ENCODE results near the gene RUFY4. TPM values are rescaled to one million over a fixed set of nuclear protein-coding genes. Genes with fewer than 3 reads are reported as not detected.

The RUFY4 gene
- total and polyA plus RNA-seq, 2 donors (not counting 3 experiments of a cell fraction or from before 2014, with no cell fraction given): not detected

- ChIA-PET CTCF (interaction anchor here (1.1 to 2.0 kb wide), 3 partner anchors 9 to 136 kb away, joined by 3 to 7 read pairs (median 3); partner anchors contain the start of gene RUFY4), POLR2A (no interaction called here)
- FAIRE-seq: no peak
- H3K27ac ChIP-seq (ENCODE audit: insufficient read depth, low read depth, low read length): no peak overlapping the region
- DNase-seq (ENCODE audit: low read depth, low spot score): no peak
- no peak overlapping the region for H3K4me2 ChIP-seq (ENCODE audit: insufficient read depth, low read length)
- H3K79me2 ChIP-seq (ENCODE audit: control insufficient read depth, insufficient read depth, low read length): no peaks in the 10 kb centered on the region
- no TSS peak for BruUV-seq (replicated peaks)
- intact Hi-C loops (cut with micrococcal nuclease) (no loop called here), dilution Hi-C loops (cut with MboI; ENCODE audit: extremely low pct_ligation_motif_present, low sequenced_read_pairs) (no loop called here)
- H3K9me3 ChIP-seq (replicated peaks; ENCODE audit: control insufficient read depth, insufficient read depth, low read length): no peaks in the 10 kb centered on the region
- H3K9ac ChIP-seq (replicated peaks; ENCODE audit: extremely low read depth, insufficient read depth, low read length): no peak overlapping the region
- TF ChIP-seq FOS (IDR thresholded peaks at IDR 0.05; ENCODE audit: borderline replicate concordance, insufficient read depth, low read length) (no peak), EZH2 (IDR thresholded peaks at IDR 0.05; ENCODE audit: borderline replicate concordance, low read depth, low read length, severe bottlenecking) (no peak), CTCF (IDR thresholded peaks at IDR 0.05; ENCODE audit: extremely low read depth in 1 of 2, insufficient read depth in 1 of 2, low read depth in 1 of 2, low read length in 2 of 2) (no peak), JUN (IDR thresholded peaks at IDR 0.05; ENCODE audit: borderline replicate concordance, insufficient read depth, insufficient read length, low read depth) (no peak)
- no peaks in the 10 kb centered on the region for H3K4me1 ChIP-seq (ENCODE audit: control insufficient read depth, extremely low read depth, insufficient read depth, low read length)
- no peaks in the 10 kb centered on the region for H3K9me1 ChIP-seq (replicated peaks; ENCODE audit: control insufficient read depth, extremely low read depth, insufficient read depth, low read length)
- no peaks in the 10 kb centered on the region for H3K36me3 ChIP-seq (ENCODE audit: control insufficient read depth in 2 of 2, extremely low read depth in 1 of 2, insufficient read depth in 2 of 2, low read length in 2 of 2)
- H2AFZ ChIP-seq (ENCODE audit: low read depth, low read length): no peak overlapping the region
- peaks cover 0 to 4% of the 10 kb centered on the region in 2 experiments for H3K27me3 ChIP-seq (ENCODE audit: control insufficient read depth in 2 of 2, insufficient read depth in 2 of 2, low read length in 2 of 2)
- H4K20me1 ChIP-seq (replicated peaks; ENCODE audit: control insufficient read depth, extremely low read depth, insufficient read depth, low read length): no peaks in the 10 kb centered on the region
- H3K4me3 ChIP-seq (replicated peaks in 1 of 3; ENCODE audit: insufficient read depth in 1 of 3, low read depth in 1 of 3, low read length in 3 of 3): no peak overlapping the region
These were observed 14.3 kb downstream of the RUFY4 start for GRCh38 chr2:218083352-218083676.

GRCh38 chr2:218086478-218086877 lies 17.4 kb downstream of the RUFY4 start:
- no peaks in the 10 kb centered on the region for H3K36me3 ChIP-seq (ENCODE audit: control insufficient read depth in 2 of 2, extremely low read depth in 1 of 2, insufficient read depth in 2 of 2, low read length in 2 of 2)
- TF ChIP-seq FOS (IDR thresholded peaks at IDR 0.05; ENCODE audit: borderline replicate concordance, insufficient read depth, low read length) (no peak), MYC (IDR thresholded peaks at IDR 0.05; ENCODE audit: low read depth, low read length) (no peak), MAX (IDR thresholded peaks at IDR 0.05; ENCODE audit: insufficient read depth, insufficient read length) (no peak), POLR2A (IDR thresholded peaks at IDR 0.05; ENCODE audit: low read depth, low read length) (no peak), POLR2AphosphoS5 (IDR thresholded peaks at IDR 0.05; ENCODE audit: insufficient read depth, low read depth, low read length) (no peak), GATA2 (IDR thresholded peaks at IDR 0.05; ENCODE audit: insufficient read depth, insufficient read length, low read depth, low read length) (no peak), EZH2 (IDR thresholded peaks at IDR 0.05; ENCODE audit: borderline replicate concordance, low read depth, low read length, severe bottlenecking) (no peak), JUN (IDR thresholded peaks at IDR 0.05; ENCODE audit: borderline replicate concordance, insufficient read depth, insufficient read length, low read depth) (no peak), CTCF (IDR thresholded peaks at IDR 0.05; ENCODE audit: extremely low read depth in 1 of 2, insufficient read depth in 1 of 2, low read depth in 1 of 2, low read length in 2 of 2) (no peak)
- intact Hi-C loops (cut with micrococcal nuclease): no loop called here
- H3K4me2 ChIP-seq (ENCODE audit: insufficient read depth, low read length): no peak overlapping the region
- CTCF ChIA-PET: no interaction called here
- H3K4me1 ChIP-seq (ENCODE audit: control insufficient read depth, extremely low read depth, insufficient read depth, low read length): no peaks in the 10 kb centered on the region
- no peak overlapping the region for H3K4me3 ChIP-seq (replicated peaks in 1 of 3; ENCODE audit: insufficient read depth in 1 of 3, low read depth in 1 of 3, low read length in 3 of 3)
- H3K27ac ChIP-seq (ENCODE audit: insufficient read depth, low read depth, low read length): no peak overlapping the region
- DNase-seq (ENCODE audit: low read depth, low spot score) (no peak), FAIRE-seq (no peak)
- POLR2A ChIA-PET: no interaction called here
- H3K27me3 ChIP-seq (ENCODE audit: control insufficient read depth in 2 of 2, insufficient read depth in 2 of 2, low read length in 2 of 2): peaks cover 0 to 4% of the 10 kb centered on the region in 2 experiments
- H3K9me1 ChIP-seq (replicated peaks; ENCODE audit: control insufficient read depth, extremely low read depth, insufficient read depth, low read length): no peaks in the 10 kb centered on the region
- dilution Hi-C loops (cut with MboI; ENCODE audit: extremely low pct_ligation_motif_present, low sequenced_read_pairs): no loop called here
- no TSS peak for BruUV-seq (replicated peaks)
- H4K20me1 ChIP-seq (replicated peaks; ENCODE audit: control insufficient read depth, extremely low read depth, insufficient read depth, low read length): no peaks in the 10 kb centered on the region
- H2AFZ ChIP-seq (ENCODE audit: low read depth, low read length): no peak overlapping the region
- H3K9ac ChIP-seq (replicated peaks; ENCODE audit: extremely low read depth, insufficient read depth, low read length): no peak overlapping the region
- H3K79me2 ChIP-seq (ENCODE audit: control insufficient read depth, insufficient read depth, low read length): no peaks in the 10 kb centered on the region
- H3K9me3 ChIP-seq (replicated peaks; ENCODE audit: control insufficient read depth, insufficient read depth, low read length): no peaks in the 10 kb centered on the region

Measured in endothelial cell of umbilical vein (primary cell).